Measurements from ENCODE around the gene MGAT4C.

DNA sequence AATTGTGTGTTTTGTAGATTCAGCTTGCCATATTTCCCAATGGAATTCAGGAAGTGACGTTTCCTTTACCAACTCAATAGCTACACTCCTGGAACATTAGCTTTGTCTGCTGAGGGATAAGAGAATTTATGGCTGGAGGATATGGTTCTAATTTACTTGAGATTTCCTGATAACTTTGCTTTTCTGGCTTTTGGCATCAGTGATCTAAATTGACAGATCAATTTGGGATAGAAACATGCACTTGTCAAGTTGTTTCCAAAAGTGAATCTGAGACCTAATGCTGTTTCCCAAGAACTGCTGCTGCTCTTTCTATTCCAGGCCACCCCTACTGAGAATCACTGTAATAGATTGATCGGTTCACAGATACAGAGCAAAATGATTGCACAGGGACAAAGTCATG is 43.2 kb downstream of the MGAT4C start:
- TF ChIP-seq, protein P1, sequence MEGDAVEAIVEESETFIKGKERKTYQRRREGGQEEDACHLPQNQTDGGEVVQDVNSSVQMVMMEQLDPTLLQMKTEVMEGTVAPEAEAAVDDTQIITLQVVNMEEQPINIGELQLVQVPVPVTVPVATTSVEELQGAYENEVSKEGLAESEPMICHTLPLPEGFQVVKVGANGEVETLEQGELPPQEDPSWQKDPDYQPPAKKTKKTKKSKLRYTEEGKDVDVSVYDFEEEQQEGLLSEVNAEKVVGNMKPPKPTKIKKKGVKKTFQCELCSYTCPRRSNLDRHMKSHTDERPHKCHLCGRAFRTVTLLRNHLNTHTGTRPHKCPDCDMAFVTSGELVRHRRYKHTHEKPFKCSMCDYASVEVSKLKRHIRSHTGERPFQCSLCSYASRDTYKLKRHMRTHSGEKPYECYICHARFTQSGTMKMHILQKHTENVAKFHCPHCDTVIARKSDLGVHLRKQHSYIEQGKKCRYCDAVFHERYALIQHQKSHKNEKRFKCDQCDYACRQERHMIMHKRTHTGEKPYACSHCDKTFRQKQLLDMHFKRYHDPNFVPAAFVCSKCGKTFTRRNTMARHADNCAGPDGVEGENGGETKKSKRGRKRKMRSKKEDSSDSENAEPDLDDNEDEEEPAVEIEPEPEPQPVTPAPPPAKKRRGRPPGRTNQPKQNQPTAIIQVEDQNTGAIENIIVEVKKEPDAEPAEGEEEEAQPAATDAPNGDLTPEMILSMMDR (IDR thresholded peaks at IDR 0.05) = no peak
- TF ChIP-seq POLR2A (IDR thresholded peaks at IDR 0.05) = no peak
- no peak for TF ChIP-seq POLR2AphosphoS5 (IDR thresholded peaks at IDR 0.05)
- no peak for TF ChIP-seq EP300 (IDR thresholded peaks at IDR 0.05; ENCODE audit: low read depth)
